ENCODE data around the gene FAM161A.

Gene FAM161A

GRCh38 chr2:61775956-61776570 lies 77.8 kb downstream of the FAM161A start:
- DNase-seq: peak; percentile 77

Data from MV-4-11 (cell line).